GM21515 (cell line): ENCODE data around the gene CPED1.
"Not testable (repeated sequence)": the region's sequence is repeated elsewhere in the genome, so short reads cannot be mapped to it uniquely, and the experiment has no call there.

Experiments used
- ATAC-seq: cut with Tn5 transposase; IDR thresholded peaks from one replicate; pipeline ENCODE4 v1.9.1; 2021; ENCODE audit not compliant: unreplicated experiment

The CPED1 gene

DNA sequence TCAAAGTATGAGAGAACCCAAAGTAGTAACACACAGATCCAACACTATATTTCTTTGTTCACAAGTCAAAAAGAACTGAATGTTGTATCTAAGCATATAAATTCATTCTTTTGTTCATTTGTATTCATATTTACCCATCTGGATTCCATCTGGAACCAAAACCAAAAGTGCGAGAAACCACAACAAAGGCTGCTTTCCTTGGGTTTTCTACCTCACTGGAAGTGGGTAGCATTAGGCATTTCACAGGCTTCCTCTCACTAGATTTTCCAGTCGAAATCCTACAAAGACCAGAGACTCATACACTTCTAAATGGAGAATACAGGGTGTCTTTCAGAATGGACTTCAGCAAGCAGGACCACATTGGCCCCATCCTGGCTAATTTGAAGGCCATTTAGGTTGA, 230.5 kb downstream of the CPED1 start:
- ATAC-seq: no peak

DNA sequence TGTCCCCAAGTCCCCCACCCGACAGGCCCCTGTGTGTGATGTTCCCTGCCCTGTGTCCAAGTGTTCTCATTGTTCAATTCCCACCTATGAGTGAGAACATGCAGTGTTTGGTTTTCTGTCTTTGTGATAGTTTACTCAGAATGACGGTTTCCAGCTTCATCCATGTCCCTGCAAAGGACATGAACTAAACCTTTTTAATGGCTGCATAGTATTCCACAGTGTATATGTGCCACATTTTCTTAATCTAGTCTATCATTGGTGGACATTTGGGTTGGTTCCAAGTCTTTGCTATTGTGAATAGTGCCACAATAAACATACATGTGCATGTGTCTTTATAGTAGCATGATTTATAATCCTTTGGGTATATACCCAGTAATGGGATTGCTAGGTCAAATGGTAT, 232.6 kb downstream of the CPED1 start:
- not testable (repeated sequence) for ATAC-seq

DNA sequence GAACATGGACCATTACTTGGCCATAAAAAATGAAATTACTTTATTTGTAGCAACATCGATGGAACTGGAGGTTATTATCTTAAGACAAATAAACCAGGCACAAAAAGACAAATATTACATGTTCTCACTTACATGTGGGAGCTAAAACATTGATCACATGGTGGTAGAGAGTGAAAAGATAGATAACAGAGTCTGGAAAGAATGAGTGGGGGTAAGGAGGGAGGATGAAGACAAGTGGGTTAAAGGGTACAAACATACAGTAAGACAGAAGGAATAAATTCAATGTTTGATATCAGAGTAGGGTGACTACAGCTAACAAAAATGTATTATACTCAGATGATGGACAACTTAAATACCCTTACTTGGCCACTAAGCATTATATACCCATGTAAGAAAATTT, 240.3 kb downstream of the CPED1 start:
- ATAC-seq: no peak

DNA sequence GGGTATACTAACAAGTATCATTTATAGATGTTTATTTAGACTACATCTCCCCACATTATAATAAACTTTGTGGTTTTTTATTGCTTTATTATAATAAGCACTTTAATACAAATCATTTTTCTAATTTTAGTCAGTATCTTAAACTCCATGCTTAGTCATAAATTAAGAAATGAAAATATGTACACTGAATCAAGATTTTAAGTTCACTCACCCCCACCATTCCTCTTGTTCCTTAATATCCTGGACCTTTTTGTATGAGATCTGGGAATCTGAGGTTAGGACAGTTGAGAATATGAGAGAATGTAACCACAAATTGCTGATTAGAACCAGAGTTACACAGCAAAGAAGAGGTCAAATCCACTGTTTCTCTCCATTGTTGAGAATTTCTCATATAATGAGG, 246.7 kb downstream of the CPED1 start:
- ATAC-seq: no peak

DNA sequence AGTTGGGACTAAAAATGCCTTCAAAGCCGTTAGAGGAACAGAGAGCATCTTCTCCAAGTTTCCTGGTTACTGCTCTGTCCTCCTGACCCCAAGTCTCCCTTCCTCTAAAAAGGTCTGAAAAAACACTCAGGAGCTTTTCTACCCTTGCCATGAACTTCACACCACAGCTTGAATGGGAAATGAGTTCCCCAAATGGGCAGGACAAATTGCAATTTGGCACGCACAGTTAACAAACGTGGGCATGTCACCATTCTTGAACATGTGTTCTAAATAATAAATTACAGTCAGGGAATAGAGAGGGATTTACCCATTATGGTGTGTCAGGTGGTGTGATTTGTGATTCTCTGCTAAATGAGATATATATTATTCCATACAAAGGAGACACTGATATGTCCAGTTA, 249.1 kb downstream of the CPED1 start:
- ATAC-seq: no peak

DNA sequence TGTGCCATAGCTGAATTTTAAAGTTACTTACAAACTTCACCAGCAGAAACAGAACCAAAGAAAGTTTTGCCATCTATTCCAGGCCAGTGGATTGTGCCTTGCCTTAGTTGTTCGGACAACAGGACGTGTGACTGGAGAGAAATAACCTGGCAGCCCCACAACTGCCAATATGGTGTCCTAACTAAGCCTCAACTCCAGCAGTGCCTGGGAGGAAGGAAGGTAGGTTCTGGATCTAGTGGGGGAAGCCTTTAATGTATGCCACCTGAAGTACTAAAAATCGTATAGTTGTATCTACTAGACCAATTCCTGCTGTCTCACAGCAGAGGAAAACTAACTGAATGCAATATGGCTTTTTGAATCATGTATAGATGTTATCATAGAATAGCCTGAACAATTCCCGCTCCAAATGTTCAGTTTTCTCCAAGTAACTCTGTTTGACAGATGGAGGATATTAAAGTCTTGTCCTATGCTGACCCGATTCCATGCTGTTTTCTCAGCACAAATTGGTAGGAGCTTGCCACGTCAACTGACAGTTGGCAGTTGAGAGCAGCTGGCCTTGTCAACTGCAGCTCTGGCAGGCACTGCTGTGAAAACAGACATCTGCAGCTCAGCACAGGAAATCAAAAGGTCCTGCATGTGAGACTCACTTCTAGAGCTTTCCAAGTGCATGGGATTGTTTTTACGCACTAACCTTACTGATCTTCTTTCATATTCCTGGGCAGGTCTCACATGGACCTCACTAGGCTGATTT, 255.8 kb downstream of the CPED1 start:
- no peak for ATAC-seq

DNA sequence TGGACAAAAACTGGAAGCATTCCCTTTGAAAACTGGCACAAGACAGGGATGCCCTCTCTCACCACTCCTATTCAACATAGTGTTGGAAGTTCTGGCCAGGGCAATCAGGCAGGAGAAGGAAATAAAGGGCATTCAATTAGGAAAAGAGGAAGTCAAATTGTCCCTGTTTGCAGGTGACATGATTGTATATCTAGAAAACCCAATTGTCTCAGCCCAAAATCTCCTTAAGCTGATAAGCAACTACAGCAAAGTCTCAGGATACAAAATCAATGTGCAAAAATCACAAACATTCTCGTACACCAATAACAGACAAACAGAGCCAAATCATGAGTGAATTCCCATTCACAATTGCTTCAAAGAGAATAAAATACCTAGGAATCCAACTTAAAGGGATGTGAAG, 262.9 kb downstream of the CPED1 start:
- not testable (repeated sequence) for ATAC-seq

DNA sequence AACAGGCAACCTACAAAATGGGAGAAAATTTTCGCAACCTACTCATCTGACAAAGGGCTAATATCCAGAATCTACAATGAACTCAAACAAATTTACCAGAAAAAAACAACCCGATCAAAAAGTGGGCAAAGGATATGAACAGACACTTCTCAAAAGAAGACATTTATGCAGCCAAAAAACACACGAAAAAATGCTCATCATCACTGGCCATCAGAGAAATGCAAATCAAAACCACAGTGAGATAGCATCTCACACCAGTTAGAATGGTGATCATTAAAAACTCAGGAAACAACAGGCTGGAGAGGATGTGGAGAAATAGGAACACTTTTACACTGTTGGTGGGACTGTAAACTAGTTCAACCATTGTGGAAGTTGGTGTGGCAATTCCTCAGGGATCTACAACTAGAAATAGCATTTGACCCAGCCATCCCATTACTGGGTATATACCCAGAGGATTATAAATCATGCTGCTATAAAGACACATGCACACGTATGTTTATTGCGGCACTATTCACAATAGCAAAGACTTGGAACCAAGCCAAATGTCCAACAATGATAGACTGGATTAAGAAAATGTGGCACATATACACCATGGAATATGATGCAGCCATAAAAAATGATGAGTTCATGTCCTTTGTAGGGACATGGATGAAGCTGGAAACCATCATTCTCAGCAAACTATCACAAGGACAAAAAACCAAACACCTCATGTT, 264.2 kb downstream of the CPED1 start:
- not testable (repeated sequence) for ATAC-seq

DNA sequence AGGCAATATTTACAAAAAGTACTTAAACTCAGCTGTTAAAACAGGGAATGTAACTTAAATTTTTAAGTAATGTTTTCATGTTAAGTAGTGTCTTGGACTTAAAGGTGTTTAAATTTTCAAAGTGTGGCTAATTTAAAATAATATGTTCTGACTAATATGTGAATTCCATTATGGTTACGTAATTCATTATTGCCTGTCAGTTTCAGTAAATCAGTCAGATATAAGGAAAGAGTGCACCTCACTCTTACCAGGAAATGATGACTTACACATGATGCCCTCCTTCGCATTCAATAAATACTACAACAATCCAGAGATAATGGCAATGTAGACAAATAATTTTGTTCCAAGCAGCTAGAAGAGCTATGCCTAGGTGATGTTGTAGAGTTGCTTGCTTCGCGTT, 271.3 kb downstream of the CPED1 start:
- no peak for ATAC-seq

DNA sequence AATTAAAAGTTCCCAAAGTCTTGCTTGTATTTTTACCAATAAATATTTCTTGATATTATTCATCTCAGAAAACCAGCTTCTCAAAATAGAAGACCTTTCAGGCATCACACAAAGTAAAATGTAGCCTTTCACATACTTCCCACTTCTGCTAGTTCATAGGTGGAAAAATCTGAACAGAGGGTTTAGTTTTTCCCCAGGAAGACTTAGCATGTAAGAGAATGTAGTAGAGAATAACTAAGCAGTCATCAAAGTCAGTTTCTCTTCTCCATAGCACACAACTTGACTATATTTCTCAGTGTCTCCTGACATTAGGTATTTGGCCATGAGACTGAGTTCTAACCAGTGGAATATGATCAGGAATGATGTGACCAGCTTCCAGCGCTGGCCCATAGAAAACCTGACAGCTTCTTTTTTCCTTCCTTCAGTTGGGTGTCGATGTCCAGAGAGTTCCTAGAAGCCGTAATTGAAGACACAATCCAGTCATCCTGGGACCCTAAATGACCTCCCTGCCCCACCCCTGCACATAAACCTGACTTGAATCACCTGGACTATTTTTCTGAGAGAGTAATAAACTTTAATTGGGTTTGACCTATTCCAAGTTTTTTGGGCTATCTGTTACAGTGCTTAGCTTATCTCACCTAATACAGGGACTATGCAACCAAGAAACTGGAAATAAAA, 272.8 kb downstream of the CPED1 start:
- no peak for ATAC-seq

DNA sequence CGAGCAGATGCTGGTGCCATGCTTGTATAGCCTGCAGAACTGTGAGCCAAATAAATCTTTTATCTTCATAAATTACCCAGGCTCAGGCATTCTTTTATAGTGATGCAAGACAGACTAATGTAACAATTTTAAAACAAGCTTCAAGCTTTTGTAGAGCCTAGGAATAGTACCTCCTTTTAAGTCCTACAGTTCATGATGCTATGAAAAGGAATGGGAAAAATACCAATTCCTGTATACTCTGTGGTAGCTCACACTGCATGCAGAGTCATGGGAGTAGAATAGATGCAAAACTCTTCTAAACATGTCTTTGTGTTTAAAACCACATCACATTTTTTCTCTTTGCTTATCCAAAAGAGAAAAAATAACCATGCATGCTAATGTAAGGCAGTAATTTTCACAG, 273.7 kb downstream of the CPED1 start:
- ATAC-seq: no peak

DNA sequence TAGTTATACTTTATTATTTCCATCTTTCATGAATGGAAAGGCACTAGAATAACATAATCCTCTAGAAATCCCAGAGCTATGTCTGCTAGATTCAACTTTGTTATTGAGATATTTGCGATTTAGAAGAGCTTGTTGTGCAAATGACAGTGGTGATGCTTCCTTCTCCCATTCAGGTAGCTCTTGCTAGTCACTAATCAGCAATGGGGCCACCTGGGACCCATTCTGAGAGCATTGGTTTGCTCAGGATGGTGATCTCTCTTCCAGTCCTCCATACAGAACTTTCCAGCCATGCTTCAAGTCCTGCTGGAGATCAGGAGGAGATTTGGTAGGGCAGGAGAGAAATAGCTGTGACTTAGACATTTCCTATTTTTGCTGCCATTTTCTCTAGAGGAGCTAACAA, 274.5 kb downstream of the CPED1 start:
- no peak for ATAC-seq

DNA sequence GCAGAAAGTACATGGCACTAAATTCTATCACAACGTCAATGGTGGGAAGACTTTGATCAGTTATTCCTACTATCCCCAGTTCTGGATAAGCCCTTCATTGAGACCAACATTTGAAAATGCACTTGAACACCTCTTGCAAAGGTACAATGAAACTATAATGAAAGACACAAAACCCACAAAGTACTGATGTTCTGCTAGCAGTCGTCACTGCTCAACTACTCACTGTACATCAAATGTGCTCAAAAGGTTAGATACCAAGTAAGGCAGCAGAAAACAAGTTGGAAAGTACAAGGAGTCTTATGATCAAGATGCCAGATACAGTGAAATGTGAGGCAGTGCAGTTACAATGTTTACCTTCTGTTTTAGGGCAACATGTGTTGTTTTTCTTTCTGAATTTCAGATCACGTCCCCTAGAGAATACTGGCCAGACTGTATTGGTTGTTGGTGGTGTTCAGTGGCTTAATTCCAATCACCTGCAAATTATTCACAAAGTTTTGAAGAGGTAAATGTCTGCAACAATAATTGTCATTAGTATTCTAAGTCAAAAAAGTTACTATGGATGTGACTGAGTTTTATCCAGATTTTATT, 277.9 kb downstream of the CPED1 start:
- no peak for ATAC-seq

DNA sequence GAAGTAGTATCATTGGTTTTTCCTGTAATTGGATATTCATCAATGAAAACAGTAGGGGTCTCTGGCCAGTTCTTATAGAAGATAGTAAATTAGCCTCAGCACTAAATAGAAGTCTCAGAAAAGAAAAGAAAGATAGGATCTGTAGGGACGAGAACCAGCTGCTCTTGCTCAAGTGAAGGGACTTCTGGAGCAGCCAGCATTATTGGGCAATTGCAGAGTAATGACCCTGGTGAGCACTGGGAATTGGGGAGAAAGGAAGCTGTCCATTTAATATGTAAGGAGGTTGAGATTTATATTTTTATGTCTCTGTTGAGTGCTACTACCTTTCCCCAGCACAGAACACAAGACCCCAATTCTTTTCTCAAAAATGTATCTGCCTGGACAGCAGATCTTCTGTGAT, 279.1 kb downstream of the CPED1 start:
- ATAC-seq: no peak

DNA sequence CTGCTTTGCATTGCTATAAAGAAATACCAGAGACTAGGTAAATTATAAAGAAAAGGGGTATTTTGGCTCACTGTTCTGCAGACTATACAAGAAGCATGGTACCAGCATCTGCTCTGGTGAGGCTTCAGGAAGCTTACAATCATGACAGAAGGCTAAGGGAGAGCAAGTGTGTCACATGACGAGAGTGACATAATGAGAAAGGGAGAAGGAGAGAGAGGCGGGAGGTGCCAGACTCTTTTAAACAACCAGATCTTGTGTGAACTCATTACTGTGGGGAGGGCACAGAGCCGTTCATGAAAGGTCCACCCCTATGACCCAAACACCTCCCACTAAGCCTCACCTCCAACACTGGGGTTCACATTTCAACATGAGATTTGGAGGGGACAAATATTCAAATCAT, 281.3 kb downstream of the CPED1 start:
- ATAC-seq: no peak

DNA sequence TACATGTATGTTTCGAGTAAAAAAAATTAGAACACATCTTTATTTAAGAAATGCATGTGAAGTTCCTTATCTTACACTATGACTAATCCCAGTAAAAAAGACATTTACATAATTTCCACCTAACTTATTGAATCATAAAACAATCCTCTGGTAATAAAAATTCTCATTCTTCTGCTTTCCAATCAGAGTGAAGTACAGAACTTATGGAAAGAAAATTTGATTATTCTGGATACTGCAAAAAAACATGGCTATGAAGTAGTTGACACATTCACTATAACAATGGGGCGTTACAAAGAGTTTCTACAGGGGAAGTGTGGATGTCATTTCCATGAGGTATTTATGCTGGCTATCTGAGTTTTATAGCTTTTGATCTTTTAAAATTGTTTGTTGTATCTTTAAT, 282.6 kb downstream of the CPED1 start:
- no peak for ATAC-seq

DNA sequence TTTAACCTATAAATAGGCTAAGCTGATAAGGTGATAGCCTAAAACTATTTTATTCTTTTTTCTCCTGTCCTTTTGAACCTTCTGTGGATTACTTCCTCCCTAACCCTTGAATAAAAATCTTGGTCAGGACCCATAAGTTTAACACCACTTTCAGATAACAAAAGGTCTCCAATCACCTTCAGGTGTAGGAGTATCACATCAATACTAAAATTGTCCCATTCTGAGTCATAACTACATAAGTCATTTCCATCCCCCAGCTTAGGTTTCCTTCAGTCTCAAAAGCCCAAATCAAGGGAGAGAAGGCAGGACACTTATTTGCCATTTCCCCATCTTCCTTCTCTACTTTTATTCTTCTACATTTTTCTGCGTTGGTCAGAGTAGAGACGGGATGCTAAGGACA, 283.4 kb downstream of the CPED1 start:
- peak; percentile 43 for ATAC-seq

DNA sequence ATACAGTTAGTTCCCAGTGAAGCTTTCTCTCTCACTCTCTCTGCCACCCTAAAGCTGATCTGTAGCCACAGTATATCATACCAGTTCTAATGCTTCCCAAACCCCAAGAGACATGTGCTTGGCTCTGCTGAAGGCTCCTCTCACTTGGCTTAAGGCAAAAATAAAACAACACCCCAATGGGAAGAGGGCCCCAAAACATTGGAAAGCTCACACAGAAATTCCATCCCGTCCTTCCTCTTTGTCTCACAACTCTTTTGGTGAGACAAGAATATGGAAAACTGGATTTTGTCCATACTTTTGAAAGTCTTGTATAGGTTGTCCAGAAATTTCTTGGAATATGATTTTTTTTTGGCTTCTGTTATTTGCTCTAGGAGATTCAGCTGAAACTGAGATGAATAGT, 284.2 kb downstream of the CPED1 start:
- ATAC-seq: no peak

DNA sequence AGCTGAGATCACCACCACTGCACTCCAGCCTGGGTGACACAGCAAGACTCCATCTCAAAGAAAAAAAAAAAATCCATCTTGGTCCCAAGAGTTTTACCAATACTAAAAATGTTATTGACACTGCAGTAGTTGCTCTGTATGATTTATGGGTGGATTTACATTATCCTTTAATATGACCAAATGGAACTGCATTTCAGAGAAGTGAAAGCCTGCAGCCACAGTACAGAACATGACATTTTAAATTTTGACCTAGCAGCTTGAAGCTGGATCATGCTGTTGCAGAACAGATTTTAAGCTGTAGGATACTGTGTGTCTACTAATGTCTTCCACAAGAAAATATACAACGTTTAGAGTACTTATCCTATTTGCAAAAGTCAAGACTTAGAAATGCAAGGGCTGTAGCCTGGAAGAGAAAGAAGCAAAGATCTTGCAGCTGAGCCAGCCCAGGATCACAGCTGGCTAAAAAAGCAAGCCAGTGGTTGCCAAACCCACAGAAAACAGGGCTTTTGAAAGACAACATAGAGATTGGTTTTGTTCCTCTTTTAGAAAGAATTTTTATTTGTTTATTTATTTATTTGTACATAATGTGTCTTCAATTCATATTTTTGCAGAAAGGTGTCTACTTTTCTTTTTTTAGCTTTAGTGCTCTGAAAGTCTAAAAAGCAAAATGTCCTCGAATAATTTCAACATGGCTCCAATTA, 285.1 kb downstream of the CPED1 start:
- peak; percentile 39 for ATAC-seq

DNA sequence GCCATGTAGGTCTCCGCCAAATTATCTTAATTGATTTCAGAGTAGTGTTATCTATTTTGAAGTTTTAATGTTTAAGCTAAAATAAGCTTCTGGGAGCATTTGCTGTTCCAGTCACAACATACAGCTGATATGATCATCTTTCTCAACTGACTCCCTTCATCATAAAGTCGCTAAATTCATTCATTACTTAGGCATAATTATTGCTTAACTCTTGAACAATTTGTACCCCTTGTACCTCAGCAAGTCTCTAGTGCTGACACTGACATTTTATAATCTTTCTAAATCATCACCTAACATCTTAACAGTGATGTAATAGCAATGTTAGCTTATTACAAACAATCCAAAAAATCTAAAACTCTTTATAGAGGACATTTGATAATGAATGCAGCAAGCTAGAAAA, 286.0 kb downstream of the CPED1 start:
- no peak for ATAC-seq

DNA sequence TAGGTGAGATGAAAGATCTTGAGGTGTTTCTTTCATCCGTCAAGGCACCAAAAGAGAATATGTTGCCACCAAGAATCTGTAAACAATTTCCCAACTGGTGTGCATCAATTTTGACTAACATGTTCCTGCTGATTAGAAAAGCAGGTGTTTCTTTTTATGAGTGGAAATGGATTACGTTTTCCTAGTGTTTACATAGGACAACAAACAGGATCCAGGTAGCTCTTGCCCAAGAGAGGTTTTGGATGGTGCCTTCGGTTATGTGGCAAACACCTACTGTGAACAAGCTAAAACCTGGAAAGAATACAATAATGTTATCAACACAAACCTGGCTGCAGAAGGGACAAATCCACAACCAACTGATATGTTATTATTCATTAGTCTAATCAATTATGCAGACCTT, 286.7 kb downstream of the CPED1 start:
- no peak for ATAC-seq
